PC-3 (cell line): Measurements from ENCODE around the gene IGFLR1. TPM values are rescaled to one million over a fixed set of nuclear protein-coding genes. Genes with fewer than 3 reads are reported as not detected.

Source experiments
- ATAC-seq: fragments of 200-7000 bp; cut with Tn5 transposase; 2 replicates; pipeline ENCODE4 v1.9.1; 2020; ENCODE audit warnings: mild to moderate bottlenecking, moderate library complexity
- BruUV-seq: library from RNA; stranded (reverse); fragments of 400-500 nt; replicated peaks from 2 replicates; lab custom pipeline; 2021; lab: Mats Ljungman, UMichigan
- CTCF ChIA-PET: fragments of 300-600 bp; sonication (Branson Sonifier 250); formaldehyde crosslinking; loops from one replicate; lab custom pipeline; 2022; ENCODE audit warnings: antibody characterized with exemption; lab: Charles Lee
- POLR2A ChIA-PET: fragments of 300-600 bp; sonication (Branson Sonifier 250); formaldehyde crosslinking; loops from one replicate; lab custom pipeline; 2022; ENCODE audit warnings: antibody characterized with exemption; ENCODE audit not compliant: unreplicated experiment; lab: Charles Lee
- DNase-seq: peaks from one replicate; pipeline ENCODE4 v3.0.0-alpha.2; 2015
- H2AFZ ChIP-seq: fragments of 300-600 bp; sonication (generic); 2 replicates; pipeline ENCODE4 v1.6.0; 2016; ENCODE audit warnings: antibody characterized with exemption, low read length
- H3F3A ChIP-seq: fragments of 300-600 bp; sonication (generic); one replicate; pipeline ENCODE4 v1.6.0; 2017; ENCODE audit warnings: antibody characterized with exemption, low read length, control low read depth, mild to moderate bottlenecking; ENCODE audit not compliant: unreplicated experiment
- H3K27ac ChIP-seq: fragments of 300-600 bp; sonication (generic); 2 replicates; pipeline ENCODE4 v1.5.1; 2016; ENCODE audit warnings: mild to moderate bottlenecking, low read length
- H3K27me3 ChIP-seq: fragments of 300-600 bp; sonication (generic); 2 replicates; pipeline ENCODE4 v1.6.1; 2016; ENCODE audit warnings: low read length, mixed read lengths
- H3K36me3 ChIP-seq: fragments of 300-600 bp; sonication (generic); 2 replicates; pipeline ENCODE4 v1.6.1; 2016; ENCODE audit warnings: low read depth, mixed run types, low read length, mixed read lengths
- H3K4me1 ChIP-seq: fragments of 300-600 bp; sonication (generic); 2 replicates; pipeline ENCODE4 v1.5.1; 2016; ENCODE audit warnings: low read length; ENCODE audit not compliant: insufficient read depth
- H3K4me2 ChIP-seq: fragments of 300-600 bp; sonication (generic); 2 replicates; pipeline ENCODE4 v1.6.0; 2016; ENCODE audit warnings: low read length
- H3K4me3 ChIP-seq: fragments of 300-600 bp; sonication (generic); 2 replicates; pipeline ENCODE4 v1.5.1; 2016; ENCODE audit warnings: mild to moderate bottlenecking, low read length, mixed read lengths
- H3K79me2 ChIP-seq: fragments of 300-600 bp; sonication (generic); 2 replicates; pipeline ENCODE4 v1.6.1; 2017; ENCODE audit warnings: low read length, mixed read lengths
- H3K9ac ChIP-seq: fragments of 300-600 bp; sonication (generic); 2 replicates; pipeline ENCODE4 v1.6.0; 2016; ENCODE audit warnings: mild to moderate bottlenecking, low read length
- H3K9me2 ChIP-seq: fragments of 300-600 bp; sonication (generic); replicated peaks from 2 replicates; pipeline ENCODE4 v1.6.1; 2016; ENCODE audit warnings: mixed run types, low read length, mixed read lengths
- H3K9me3 ChIP-seq: fragments of 300-600 bp; sonication (generic); 2 replicates; pipeline ENCODE4 v1.6.1; 2016; ENCODE audit warnings: low read length, mixed read lengths
- H4K20me1 ChIP-seq: fragments of 300-600 bp; sonication (generic); 2 replicates; pipeline ENCODE4 v1.6.1; 2016; ENCODE audit warnings: low read length, mixed read lengths
- CTCF ChIP-seq: fragments of 300-600 bp; sonication (generic); conservative IDR thresholded peaks from 2 replicates; pipeline ENCODE4 v1.5.1; 2017; ENCODE audit warnings: antibody characterized with exemption, low read depth, mild to moderate bottlenecking, low read length
- EZH2 ChIP-seq: fragments of 300-600 bp; sonication (generic); IDR thresholded peaks from one replicate; pipeline ENCODE4 v1.6.1; 2017; ENCODE audit warnings: antibody characterized with exemption, mild to moderate bottlenecking, low read length; ENCODE audit not compliant: unreplicated experiment
- EZH2phosphoT487 ChIP-seq: fragments of 300-600 bp; sonication (generic); IDR thresholded peaks from 2 replicates; pipeline ENCODE4 v1.6.1; 2018; ENCODE audit warnings: mild to moderate bottlenecking, antibody characterized with exemption, low read length, borderline replicate concordance
- intact Hi-C: fragments of 100-400 bp; cut with micrococcal nuclease; formaldehyde crosslinking; loops from 2 replicates; pipeline ENCODE4 v1.9.0; 2023
- total RNA-seq: library from RNA; depleted of rRNA; stranded (reverse); fragments of >200 nt; gene quantifications from 2 replicates; pipeline ENCODE4 v1.2.3, GENCODE V29; 2014

IGFLR1 gene
- total RNA-seq, 1 experiment from 2014 or later: 9.3 TPM

- BruUV-seq: no TSS peak
- POLR2A ChIA-PET: no interaction called here
These were observed 46.1 kb upstream of the IGFLR1 start for GRCh38 chr19:35788205-35788960.

GRCh38 chr19:35787227-35787799 lies 45.1 kb upstream of the IGFLR1 start:
- Histone ChIP-seq H3K4me1 (no peaks in the 10 kb centered on the region), H3K9me3 (no peaks in the 10 kb centered on the region), H3K27ac (no peak overlapping the region), H2AFZ (no peak overlapping the region), H3K79me2 (no peaks in the 10 kb centered on the region), H3F3A (no peaks in the 10 kb centered on the region), H3K27me3 (no peaks in the 10 kb centered on the region), H3K4me2 (no peak overlapping the region), H3K9me2 (no peaks in the 10 kb centered on the region), H3K9ac (no peak overlapping the region), H3K36me3 (no peaks in the 10 kb centered on the region), H3K4me3 (no peak overlapping the region), H4K20me1 (no peaks in the 10 kb centered on the region)
- BruUV-seq: no TSS peak
- CTCF ChIA-PET: no interaction called here
- DNase-seq: no peak
- POLR2A ChIA-PET: no interaction called here
- TF ChIP-seq CTCF (no peak), EZH2 (no peak), EZH2phosphoT487 (no peak)
- intact Hi-C loops: no loop called here
- no peak for ATAC-seq

More at GRCh38 chr19:35788205-35788960, 46.1 kb upstream of the IGFLR1 start:
- no peak for DNase-seq
- H3K9me2 ChIP-seq: no peaks in the 10 kb centered on the region
- H3K4me2 ChIP-seq: no peak overlapping the region
- no peak for TF ChIP-seq CTCF
- no peak for TF ChIP-seq EZH2phosphoT487
- no peak for TF ChIP-seq EZH2
- CTCF ChIA-PET: no interaction called here
- H3K36me3 ChIP-seq: no peaks in the 10 kb centered on the region
- no peak for ATAC-seq
- H3K4me3 ChIP-seq: no peak overlapping the region
- intact Hi-C loops: no loop called here
- no peak overlapping the region for H3K9ac ChIP-seq
- H3K27ac ChIP-seq: no peak overlapping the region
- H3K79me2 ChIP-seq: no peaks in the 10 kb centered on the region
- H3K4me1 ChIP-seq: no peaks in the 10 kb centered on the region
- no peaks in the 10 kb centered on the region for H3K27me3 ChIP-seq
- H2AFZ ChIP-seq: no peak overlapping the region
- H3K9me3 ChIP-seq: no peaks in the 10 kb centered on the region
- H3F3A ChIP-seq: no peaks in the 10 kb centered on the region
- H4K20me1 ChIP-seq: no peaks in the 10 kb centered on the region
